Upper lobe of right lung (tissue), 1 donor: Measurements from ENCODE around the gene TSHR. TPM values are rescaled to one million over a fixed set of nuclear protein-coding genes. Genes with fewer than 3 reads are reported as not detected.
A peak's percentile ranks its signal among the peaks of the same experiment; 100 is the strongest.

Experiments
- ATAC-seq: fragments of 200-7000 bp; cut with Tn5 transposase; one replicate; pipeline ENCODE4 v1.9.1; 2020; ENCODE audit warnings: mild to moderate bottlenecking, moderate library complexity
- DNase-seq: peaks from one replicate; pipeline ENCODE4 v3.0.0-alpha.2; 2020
- H3K27ac ChIP-seq: fragments of 200-600 bp; one replicate; pipeline ENCODE4 v1.8.0; 2022
- H3K27me3 ChIP-seq: fragments of 200-600 bp; one replicate; pipeline ENCODE4 v1.8.0; 2022; ENCODE audit warnings: mild to moderate bottlenecking
- H3K36me3 ChIP-seq: fragments of 200-600 bp; one replicate; pipeline ENCODE4 v1.8.0; 2022
- H3K4me1 ChIP-seq: fragments of 200-600 bp; one replicate; pipeline ENCODE4 v1.8.0; 2022
- H3K4me3 ChIP-seq: fragments of 200-600 bp; one replicate; pipeline ENCODE4 v1.8.0; 2022; ENCODE audit warnings: mild to moderate bottlenecking
- H3K9me3 ChIP-seq: fragments of 200-600 bp; one replicate; pipeline ENCODE4 v1.8.0; 2022
- CTCF ChIP-seq: fragments of 200-600 bp; IDR thresholded peaks from one replicate; pipeline ENCODE4 v1.8.0; 2022; ENCODE audit warnings: antibody characterized with exemption
- intact Hi-C: fragments of 100-400 bp; cut with DNase I; formaldehyde crosslinking; loops from one replicate; pipeline ENCODE4 v1.11.0; 2022
- total RNA-seq: library from RNA; stranded (reverse); fragmentation: NEBNext Ultra II Directional; extraction: Animal tissue kit (Norgen Biotek cat#: 25700); gene quantifications from one replicate; pipeline ENCODE4 v1.2.1, GENCODE V29; 2021
- donor health status: DM: no; HTN: yes; CAD: no; lungs with severe emphysema.

TSHR gene
- total RNA-seq, 1 donor from 2014 or later, result not detected

GRCh38 chr14:81004575-81004974 is 49.2 kb downstream of the TSHR start:
- H3K4me3 ChIP-seq, result no peak overlapping the region
- no peaks in the 10 kb centered on the region for H3K9me3 ChIP-seq
- no peak for ATAC-seq
- H3K4me1 ChIP-seq, result no peaks in the 10 kb centered on the region
- H3K27ac ChIP-seq, result no peak overlapping the region
- H3K27me3 ChIP-seq, result no peaks in the 10 kb centered on the region
- intact Hi-C loops, result no loop called here
- DNase-seq, result no peak
- H3K36me3 ChIP-seq, result no peaks in the 10 kb centered on the region
- no peak for TF ChIP-seq CTCF

DNA sequence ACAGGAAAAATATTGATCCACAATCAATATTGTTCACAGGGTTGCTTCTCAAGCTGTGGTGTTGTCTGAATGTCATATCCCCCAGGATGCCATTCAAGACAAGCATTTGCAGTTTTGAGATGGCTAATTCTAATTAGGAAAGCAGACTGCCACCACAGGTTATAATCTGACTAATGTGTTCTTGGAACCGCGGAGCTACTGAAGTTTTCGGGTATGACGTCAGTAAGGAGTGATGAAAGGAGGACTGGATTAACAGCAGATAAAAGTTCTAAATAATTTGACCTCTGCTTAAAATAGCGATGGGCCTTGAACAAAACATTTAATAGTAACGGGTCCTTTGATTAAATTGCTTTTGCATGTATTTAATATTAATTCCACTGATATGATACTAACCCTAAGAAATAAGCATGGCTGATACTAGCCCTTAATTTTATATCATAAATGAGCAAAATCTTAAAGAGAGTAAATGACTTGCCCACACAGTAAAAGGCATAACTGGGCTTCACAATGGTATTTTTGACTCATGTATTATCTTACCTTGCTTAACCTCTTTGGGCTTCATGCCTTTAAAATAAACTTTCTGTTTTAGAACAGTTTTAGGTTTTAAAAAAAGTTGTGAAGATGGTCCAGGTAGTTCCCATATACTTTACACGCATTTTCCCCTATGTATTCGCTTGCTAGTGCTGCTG is 50.3 kb downstream of the TSHR start:
- no peaks in the 10 kb centered on the region for H3K36me3 ChIP-seq
- no peaks in the 10 kb centered on the region for H3K27me3 ChIP-seq
- no peak for TF ChIP-seq CTCF
- intact Hi-C loops, result no loop called here
- no peaks in the 10 kb centered on the region for H3K9me3 ChIP-seq
- DNase-seq, result no peak
- H3K4me1 ChIP-seq, result no peaks in the 10 kb centered on the region
- no peak overlapping the region for H3K27ac ChIP-seq
- H3K4me3 ChIP-seq, result no peak overlapping the region
- ATAC-seq, result no peak

GRCh38 chr14:81006266-81006665 is 50.8 kb downstream of the TSHR start:
- Histone ChIP-seq H3K36me3 (no peaks in the 10 kb centered on the region), H3K27ac (no peak overlapping the region), H3K4me1 (no peaks in the 10 kb centered on the region), H3K4me3 (no peak overlapping the region), H3K27me3 (no peaks in the 10 kb centered on the region), H3K9me3 (no peaks in the 10 kb centered on the region)
- TF ChIP-seq CTCF, result no peak
- DNase-seq (no peak), ATAC-seq (no peak)
- intact Hi-C loops, result no loop called here

GRCh38 chr14:81007131-81007530 is 51.7 kb downstream of the TSHR start:
- Histone ChIP-seq H3K4me3 (no peak overlapping the region), H3K27me3 (no peaks in the 10 kb centered on the region), H3K36me3 (no peaks in the 10 kb centered on the region), H3K4me1 (no peaks in the 10 kb centered on the region), H3K9me3 (no peaks in the 10 kb centered on the region), H3K27ac (no peak overlapping the region)
- DNase-seq, result no peak
- no peak for ATAC-seq
- intact Hi-C loops, result no loop called here
- TF ChIP-seq CTCF, result no peak

DNA sequence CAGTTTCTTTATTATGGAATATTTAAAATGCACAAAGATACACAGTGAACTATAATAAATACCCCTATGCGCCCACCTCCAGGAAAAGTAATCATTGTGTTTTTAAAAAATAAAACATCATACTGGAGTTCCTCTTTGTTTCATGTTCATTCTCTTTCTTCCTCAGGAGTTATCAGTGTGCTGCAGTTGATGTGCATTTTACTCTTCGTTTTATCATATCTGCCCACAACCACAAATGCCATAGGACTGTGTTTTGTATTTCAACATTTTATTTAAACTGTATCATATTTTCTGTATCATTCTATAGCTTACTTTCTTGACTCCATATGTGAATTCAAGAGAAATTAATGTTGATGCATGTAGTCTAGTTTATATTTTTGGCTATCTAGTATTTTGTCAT is 53.9 kb downstream of the TSHR start:
- DNase-seq, result no peak
- H3K36me3 ChIP-seq, result no peaks in the 10 kb centered on the region
- H3K9me3 ChIP-seq, result no peaks in the 10 kb centered on the region
- H3K27me3 ChIP-seq, result no peaks in the 10 kb centered on the region
- intact Hi-C loops, result no loop called here
- H3K4me3 ChIP-seq, result no peak overlapping the region
- no peak overlapping the region for H3K27ac ChIP-seq
- no peak for ATAC-seq
- no peaks in the 10 kb centered on the region for H3K4me1 ChIP-seq
- no peak for TF ChIP-seq CTCF

DNA sequence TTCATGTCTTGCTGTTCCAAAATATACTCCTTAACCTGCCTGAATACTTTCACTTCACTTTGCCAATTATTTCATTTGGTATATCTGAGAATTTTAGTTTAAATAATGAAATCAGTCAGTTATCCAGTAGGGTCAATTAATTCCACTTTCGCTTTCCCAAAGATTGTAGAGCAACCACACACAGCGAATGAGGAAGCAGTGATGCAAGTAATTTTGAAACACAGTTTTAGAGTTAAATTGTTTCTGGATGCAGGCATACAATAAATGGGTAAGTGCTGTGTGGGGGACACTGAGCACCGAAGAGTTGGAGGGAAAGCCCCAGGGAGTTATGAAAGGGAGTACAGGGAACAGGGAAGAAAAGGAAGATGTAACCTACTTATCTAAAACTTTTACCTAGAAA is 62.8 kb downstream of the TSHR start:
- no peak overlapping the region for H3K27ac ChIP-seq
- ATAC-seq, result peak; percentile 56

More for the DNA sequence above, 62.8 kb downstream of the TSHR start:
- Histone ChIP-seq H3K27me3 (no peaks in the 10 kb centered on the region), H3K4me1 (no peaks in the 10 kb centered on the region), H3K36me3 (no peaks in the 10 kb centered on the region), H3K9me3 (no peaks in the 10 kb centered on the region), H3K4me3 (no peak overlapping the region)
- intact Hi-C loops, result no loop called here
- no peak for TF ChIP-seq CTCF
- no peak for DNase-seq
